ENCODE measurements around the gene GAREM2.

GAREM2 gene

GRCh38 chr2:26169681-26170414 is 3.0 kb upstream of the GAREM2 start:
- no peak for DNase-seq (ENCODE audit: low read depth)

- no peak for DNase-seq (ENCODE audit: low read depth)
Observed at GRCh38 chr2:26170795-26171194, 2.1 kb upstream of the GAREM2 start.

GRCh38 chr2:26172189-26172870 is 558 bp upstream of the GAREM2 start:
- no peak for DNase-seq (ENCODE audit: low read depth)

GRCh38 chr2:26173776-26174482 is 1.0 kb downstream of the GAREM2 start:
- no peak for DNase-seq (ENCODE audit: low read depth)

- no peak for DNase-seq (ENCODE audit: low read depth)
Observed at GRCh38 chr2:26174691-26175465, 2.0 kb downstream of the GAREM2 start.

- DNase-seq (ENCODE audit: low read depth): no peak
Observed at GRCh38 chr2:26175466-26176278, 2.8 kb downstream of the GAREM2 start.

GRCh38 chr2:26176279-26176615 is 3.4 kb downstream of the GAREM2 start:
- no peak for DNase-seq (ENCODE audit: low read depth)

- no peak for DNase-seq (ENCODE audit: low read depth)
Observed at GRCh38 chr2:26177122-26177521, 4.2 kb downstream of the GAREM2 start.

GRCh38 chr2:26178246-26178645 is 5.4 kb downstream of the GAREM2 start:
- DNase-seq (ENCODE audit: low read depth): no peak

GRCh38 chr2:26178746-26179436 is 6.0 kb downstream of the GAREM2 start:
- DNase-seq (ENCODE audit: low read depth): no peak

- no peak for DNase-seq (ENCODE audit: low read depth)
Observed at GRCh38 chr2:26179446-26179913, 6.6 kb downstream of the GAREM2 start.

- no peak for DNase-seq (ENCODE audit: low read depth)
Observed at GRCh38 chr2:26182441-26182840, 9.6 kb downstream of the GAREM2 start.

- DNase-seq (ENCODE audit: low read depth): no peak
Observed at GRCh38 chr2:26182887-26183630, 10.2 kb downstream of the GAREM2 start.

- DNase-seq (ENCODE audit: low read depth): no peak
Observed at GRCh38 chr2:26184121-26184520, 11.2 kb downstream of the GAREM2 start.

GRCh38 chr2:26184555-26185303 is 11.8 kb downstream of the GAREM2 start:
- DNase-seq (ENCODE audit: low read depth): peak; percentile 77

GRCh38 chr2:26185304-26185928 is 12.5 kb downstream of the GAREM2 start:
- DNase-seq (ENCODE audit: low read depth): no peak

GRCh38 chr2:26185954-26186770 is 13.3 kb downstream of the GAREM2 start:
- no peak for DNase-seq (ENCODE audit: low read depth)

GRCh38 chr2:26187114-26187513 is 14.2 kb downstream of the GAREM2 start:
- no peak for DNase-seq (ENCODE audit: low read depth)

Data from stimulated activated CD4-positive, alpha-beta T cell treated with anti-CD3 and anti-CD28 coated beads, Interleukin-2, amount 100 ng/mL, for 4 hours (primary cell).